ENCODE measurements around the gene PTPN14. TPM values are rescaled to one million over a fixed set of nuclear protein-coding genes. Genes with fewer than 3 reads are reported as not detected.
"Not testable (repeated sequence)": the region's sequence is repeated elsewhere in the genome, so short reads cannot be mapped to it uniquely, and the experiment has no call there.

PTPN14 gene
- total RNA-seq, 2 experiments from 2014 or later = 2.7 to 2.8 TPM

- Mint-ChIP-seq H3K4me1 (ENCODE audit: low read depth) (no peaks in the 10 kb centered on the region), H3K27ac (no peak overlapping the region), H3K9me3 (no peaks in the 10 kb centered on the region), H3K27me3 (ENCODE audit: low read depth) (no peaks in the 10 kb centered on the region), H3K4me3 (no peak overlapping the region), H3K36me3 (ENCODE audit: low read depth) (no peaks in the 10 kb centered on the region)
- CTCF ChIA-PET = no interaction called here
- intact Hi-C loops (cut with micrococcal nuclease) = no loop called here
- DNase-seq = no peak
Measured at GRCh38 chr1:214532070-214532469, 19.3 kb downstream of the PTPN14 start.

DNA sequence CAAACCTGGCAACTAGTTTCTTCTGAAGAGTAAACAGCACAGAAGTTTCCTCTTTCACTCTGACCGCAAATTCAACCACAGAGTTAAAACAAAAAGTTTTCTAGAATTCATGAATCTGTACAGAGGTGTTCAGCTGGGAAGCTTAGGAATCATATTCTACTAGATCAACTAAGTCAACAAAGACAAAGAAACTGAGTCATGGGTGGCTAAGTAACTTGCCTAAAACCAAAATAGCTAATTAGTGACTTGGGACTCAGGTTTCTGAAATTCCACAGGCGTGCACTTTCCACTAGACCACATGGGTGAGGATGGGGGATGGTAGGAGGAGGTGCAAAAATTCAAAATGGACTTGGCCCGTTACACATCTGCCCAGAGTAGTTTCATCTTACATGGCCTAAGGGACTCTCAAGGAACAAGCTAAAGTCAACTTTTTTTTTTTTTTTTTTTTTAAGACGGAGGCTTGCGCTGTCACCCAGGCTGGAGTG, 25.8 kb downstream of the PTPN14 start:
- H3K9me3 Mint-ChIP-seq = no peaks in the 10 kb centered on the region
- H3K4me3 Mint-ChIP-seq = no peak overlapping the region
- no peaks in the 10 kb centered on the region for H3K27me3 Mint-ChIP-seq (ENCODE audit: low read depth)
- CTCF ChIA-PET = no interaction called here
- no peaks in the 10 kb centered on the region for H3K36me3 Mint-ChIP-seq (ENCODE audit: low read depth)
- no peak overlapping the region for H3K27ac Mint-ChIP-seq
- peaks cover 11% of the 10 kb centered on the region for H3K4me1 Mint-ChIP-seq (ENCODE audit: low read depth)
- intact Hi-C loops (cut with micrococcal nuclease) = no loop called here
- DNase-seq = no peak

- Mint-ChIP-seq H3K27me3 (ENCODE audit: low read depth) (no peaks in the 10 kb centered on the region), H3K27ac (no peak overlapping the region), H3K4me1 (ENCODE audit: low read depth) (peaks cover 11% of the 10 kb centered on the region), H3K9me3 (no peaks in the 10 kb centered on the region), H3K36me3 (ENCODE audit: low read depth) (no peaks in the 10 kb centered on the region), H3K4me3 (no peak overlapping the region)
- intact Hi-C loops (cut with micrococcal nuclease) = no loop called here
- no peak for DNase-seq
- CTCF ChIA-PET = no interaction called here
Measured at GRCh38 chr1:214524824-214525223, 26.6 kb downstream of the PTPN14 start.

DNA sequence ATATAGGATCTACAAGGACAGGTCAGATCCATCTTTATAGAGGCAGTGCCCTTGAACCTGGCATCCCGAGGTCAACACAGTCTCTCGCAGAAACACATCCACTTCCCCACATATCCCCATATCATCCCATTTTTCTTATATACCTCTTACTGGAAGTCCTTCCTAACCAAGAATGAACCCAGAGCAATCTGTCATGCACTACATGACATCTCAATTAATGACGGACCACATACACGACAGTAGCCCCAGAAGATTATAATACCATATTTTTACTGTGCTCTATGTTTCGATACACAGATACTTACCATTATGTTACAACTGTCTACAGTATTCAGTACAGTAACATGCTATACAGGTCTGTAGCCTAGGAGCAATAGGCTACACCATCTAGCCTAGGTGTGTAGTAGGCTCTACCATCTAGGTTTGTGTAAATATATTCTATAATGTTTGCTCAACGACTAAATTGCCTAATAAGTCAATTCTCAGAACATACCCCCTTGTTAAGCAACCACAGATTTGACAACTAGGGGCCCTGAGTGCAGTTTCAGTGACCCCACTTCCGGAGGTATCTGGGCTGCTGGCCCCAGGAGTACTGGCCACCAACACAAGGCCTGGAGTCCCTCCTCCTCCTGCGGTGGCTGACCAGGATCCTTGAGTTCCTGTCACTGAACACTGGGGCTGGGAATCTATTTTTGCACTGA, 28.1 kb downstream of the PTPN14 start:
- CTCF ChIA-PET = no interaction called here
- H3K4me1 Mint-ChIP-seq (ENCODE audit: low read depth) = peaks cover 11% of the 10 kb centered on the region
- H3K9me3 Mint-ChIP-seq = no peaks in the 10 kb centered on the region
- H3K27ac Mint-ChIP-seq = no peak overlapping the region
- intact Hi-C loops (cut with micrococcal nuclease) = no loop called here
- no peaks in the 10 kb centered on the region for H3K36me3 Mint-ChIP-seq (ENCODE audit: low read depth)
- no peak for DNase-seq
- no peaks in the 10 kb centered on the region for H3K27me3 Mint-ChIP-seq (ENCODE audit: low read depth)
- H3K4me3 Mint-ChIP-seq = no peak overlapping the region

- H3K9me3 Mint-ChIP-seq; H3K4me3 Mint-ChIP-seq; DNase-seq; H3K27me3 Mint-ChIP-seq (ENCODE audit: low read depth); H3K27ac Mint-ChIP-seq; H3K36me3 Mint-ChIP-seq (ENCODE audit: low read depth); intact Hi-C loops (cut with micrococcal nuclease): not testable (repeated sequence)
- CTCF ChIA-PET = interaction anchor here (0.6 kb wide), 1 partner anchor 669 kb away, joined by 3 read pairs; no protein-coding TSS in a partner anchor
- peaks cover 16% of the 10 kb centered on the region for H3K4me1 Mint-ChIP-seq (ENCODE audit: low read depth)
Measured at GRCh38 chr1:214521458-214521857, 29.9 kb downstream of the PTPN14 start.

GRCh38 chr1:214520544-214521165, 30.7 kb downstream of the PTPN14 start:
- peaks cover 23% of the 10 kb centered on the region for H3K4me1 Mint-ChIP-seq (ENCODE audit: low read depth)
- no peaks in the 10 kb centered on the region for H3K27me3 Mint-ChIP-seq (ENCODE audit: low read depth)
- H3K27ac Mint-ChIP-seq = no peak overlapping the region
- intact Hi-C loops (cut with micrococcal nuclease) = no loop called here
- CTCF ChIA-PET = no interaction called here
- H3K9me3 Mint-ChIP-seq = no peaks in the 10 kb centered on the region
- no peaks in the 10 kb centered on the region for H3K36me3 Mint-ChIP-seq (ENCODE audit: low read depth)
- no peak for DNase-seq
- no peak overlapping the region for H3K4me3 Mint-ChIP-seq

GRCh38 chr1:214518361-214518760, 33.0 kb downstream of the PTPN14 start:
- Mint-ChIP-seq H3K27ac (no peak overlapping the region), H3K9me3 (no peaks in the 10 kb centered on the region), H3K4me3 (no peak overlapping the region), H3K36me3 (ENCODE audit: low read depth) (no peaks in the 10 kb centered on the region), H3K27me3 (ENCODE audit: low read depth) (no peaks in the 10 kb centered on the region), H3K4me1 (ENCODE audit: low read depth) (peaks cover 21% of the 10 kb centered on the region)
- no peak for DNase-seq
- CTCF ChIA-PET = no interaction called here
- intact Hi-C loops (cut with micrococcal nuclease) = no loop called here

DNA sequence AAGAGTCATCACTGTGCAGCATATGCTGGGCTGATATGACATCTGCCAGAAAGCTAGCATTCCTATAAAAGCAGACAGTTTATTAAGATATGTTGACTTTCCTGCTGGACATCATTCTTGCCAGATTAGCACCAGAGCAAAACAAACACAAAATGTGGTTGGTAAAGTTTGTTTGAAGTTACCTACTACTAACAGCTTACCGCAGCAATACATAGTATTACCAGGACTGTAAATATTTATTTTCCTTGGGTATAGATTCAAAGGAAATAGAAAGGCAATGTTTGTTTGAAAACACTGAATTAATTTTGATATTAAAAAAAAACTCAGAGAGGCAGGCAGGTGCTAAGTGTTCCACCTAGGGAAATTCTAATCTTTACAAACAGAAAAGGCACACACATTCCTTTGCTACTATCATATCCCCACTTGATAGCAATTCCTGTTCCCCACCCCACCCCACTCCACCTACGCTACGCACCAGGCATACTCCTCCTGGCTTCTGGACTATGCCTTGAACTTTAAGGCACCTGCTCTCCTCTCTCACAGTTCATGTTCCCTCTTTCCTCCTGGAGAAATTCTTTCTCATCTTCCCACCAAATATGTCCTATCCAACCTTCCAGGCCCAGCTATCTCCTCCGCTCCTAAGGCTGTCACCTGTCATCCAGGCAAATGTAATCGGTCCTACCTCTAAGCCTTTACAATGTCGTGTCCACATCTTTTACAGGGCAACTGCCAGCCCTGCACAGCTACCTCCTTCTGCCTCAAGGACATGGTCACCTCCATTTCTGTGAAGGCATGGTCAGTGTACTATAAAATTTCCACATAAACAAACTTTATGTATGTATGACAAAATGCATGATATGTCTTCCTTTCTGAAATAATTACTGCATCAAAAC, 34.7 kb downstream of the PTPN14 start:
- no peaks in the 10 kb centered on the region for H3K27me3 Mint-ChIP-seq (ENCODE audit: low read depth)
- no peak overlapping the region for H3K27ac Mint-ChIP-seq
- no peak overlapping the region for H3K4me3 Mint-ChIP-seq
- no peak for DNase-seq
- peaks cover 21% of the 10 kb centered on the region for H3K4me1 Mint-ChIP-seq (ENCODE audit: low read depth)
- CTCF ChIA-PET = interaction anchor here (0.7 kb wide), 1 partner anchor 122 kb away, joined by 3 read pairs; no protein-coding TSS in a partner anchor
- H3K36me3 Mint-ChIP-seq (ENCODE audit: low read depth) = no peaks in the 10 kb centered on the region
- H3K9me3 Mint-ChIP-seq = no peaks in the 10 kb centered on the region
- intact Hi-C loops (cut with micrococcal nuclease) = no loop called here

GRCh38 chr1:214515544-214516433, 35.6 kb downstream of the PTPN14 start:
- intact Hi-C loops (cut with micrococcal nuclease) = no loop called here
- H3K27me3 Mint-ChIP-seq (ENCODE audit: low read depth) = no peaks in the 10 kb centered on the region
- no peak for DNase-seq
- no peaks in the 10 kb centered on the region for H3K36me3 Mint-ChIP-seq (ENCODE audit: low read depth)
- no peaks in the 10 kb centered on the region for H3K9me3 Mint-ChIP-seq
- no peak overlapping the region for H3K4me3 Mint-ChIP-seq
- no peak overlapping the region for H3K27ac Mint-ChIP-seq
- H3K4me1 Mint-ChIP-seq (ENCODE audit: low read depth) = peaks cover 21% of the 10 kb centered on the region
- CTCF ChIA-PET = no interaction called here

DNA sequence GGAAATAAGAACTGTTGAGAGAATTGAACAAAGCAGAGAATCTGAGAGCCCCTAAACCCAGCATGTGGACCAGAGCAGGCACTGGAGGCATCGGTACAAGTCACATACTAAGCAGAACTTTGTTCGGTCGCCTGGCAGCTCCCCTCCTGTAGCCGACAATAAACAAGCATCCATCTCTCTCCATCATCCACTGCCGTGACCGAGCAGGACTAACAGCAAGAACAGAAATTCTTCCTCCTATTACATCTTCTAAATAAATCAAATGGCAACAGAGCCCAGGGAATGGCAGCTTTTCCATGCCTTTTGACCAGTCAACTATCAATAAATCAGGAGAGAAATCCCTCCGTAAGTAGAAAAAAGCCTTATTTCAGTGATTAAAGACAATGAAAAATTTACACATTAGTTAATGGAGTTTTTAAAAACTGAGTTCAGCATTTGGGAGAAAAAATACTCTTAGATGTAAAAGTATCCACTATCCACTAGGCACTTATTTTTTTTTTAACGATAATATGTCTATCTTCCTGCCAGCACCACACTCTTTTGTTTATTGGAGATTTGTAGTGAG, 36.5 kb downstream of the PTPN14 start:
- H3K27ac Mint-ChIP-seq = no peak overlapping the region
- intact Hi-C loops (cut with micrococcal nuclease) = no loop called here
- no peak overlapping the region for H3K4me3 Mint-ChIP-seq
- H3K9me3 Mint-ChIP-seq = no peaks in the 10 kb centered on the region
- H3K4me1 Mint-ChIP-seq (ENCODE audit: low read depth) = peaks cover 21% of the 10 kb centered on the region
- DNase-seq = no peak
- no peaks in the 10 kb centered on the region for H3K36me3 Mint-ChIP-seq (ENCODE audit: low read depth)
- H3K27me3 Mint-ChIP-seq (ENCODE audit: low read depth) = no peaks in the 10 kb centered on the region
- CTCF ChIA-PET = no interaction called here

DNA sequence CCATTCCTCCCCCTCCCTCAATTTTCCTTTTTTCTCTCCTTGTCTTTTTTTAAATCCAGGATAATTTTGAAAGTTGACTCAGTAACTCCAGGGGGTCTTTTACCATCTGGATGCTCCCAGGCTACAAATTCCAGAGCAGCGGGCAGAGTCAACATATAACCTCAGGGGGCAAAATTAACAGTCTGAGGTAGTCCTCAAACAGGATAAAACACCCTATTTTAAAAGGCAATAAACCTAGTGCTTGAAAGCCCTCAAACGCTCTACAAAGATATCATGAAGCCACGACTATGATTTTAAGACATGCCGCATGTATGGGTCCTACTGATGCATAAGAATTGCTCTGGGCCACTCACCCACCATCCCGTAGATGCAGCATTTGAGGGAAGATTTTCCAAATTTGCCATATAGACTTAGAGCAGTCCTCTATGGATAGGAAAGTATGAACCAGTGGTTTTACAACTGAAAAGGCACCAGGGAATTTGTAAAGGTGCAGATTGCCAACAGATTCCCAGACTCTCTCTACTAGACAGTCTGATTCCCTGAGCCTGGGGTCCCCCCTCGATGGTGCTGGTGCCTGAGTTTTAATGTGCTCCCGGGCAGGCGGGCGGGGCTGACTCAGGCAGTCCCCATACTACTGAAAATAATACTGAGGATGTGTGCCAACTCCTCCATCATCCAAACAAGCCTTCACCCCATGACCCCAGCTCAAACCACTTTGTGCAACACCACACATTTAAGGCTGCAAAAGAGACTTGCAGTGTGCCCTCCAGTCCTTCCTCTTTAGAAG, 37.2 kb downstream of the PTPN14 start:
- Mint-ChIP-seq H3K4me1 (ENCODE audit: low read depth) (peaks cover 21% of the 10 kb centered on the region), H3K27me3 (ENCODE audit: low read depth) (no peaks in the 10 kb centered on the region), H3K4me3 (no peak overlapping the region), H3K27ac (no peak overlapping the region), H3K9me3 (no peaks in the 10 kb centered on the region), H3K36me3 (ENCODE audit: low read depth) (no peaks in the 10 kb centered on the region)
- CTCF ChIA-PET = no interaction called here
- intact Hi-C loops (cut with micrococcal nuclease) = no loop called here
- DNase-seq = no peak
